GM23338 (cell line): ENCODE results near the gene KIAA1217. TPM values are rescaled to one million over a fixed set of nuclear protein-coding genes. Genes with fewer than 3 reads are reported as not detected.

Experiments used
- ATAC-seq: fragments of 200-7000 bp; cut with Tn5 transposase; 3 replicates; pipeline ENCODE4 v1.9.1; 2020
- DNase-seq: peaks from one replicate; pipeline ENCODE4 v3.0.0-alpha.2; 2015; ENCODE audit warnings: low spot score
- H2AFZ ChIP-seq: fragments of 200-600 bp; sonication (generic); 2 replicates; pipeline ENCODE4 v1.8.0; 2016; ENCODE audit warnings: antibody characterized with exemption, mild to moderate bottlenecking, moderate library complexity
- H3F3A ChIP-seq: fragments of 200-600 bp; sonication (generic); replicated peaks from 2 replicates; pipeline ENCODE4 v1.8.0; 2017; ENCODE audit warnings: antibody characterized with exemption, mixed run types, low read depth
- H3K27ac ChIP-seq: fragments of 200-600 bp; sonication (generic); 2 replicates; pipeline ENCODE4 v1.6.1; 2016; ENCODE audit warnings: low read depth
- H3K27me3 ChIP-seq: fragments of 200-600 bp; sonication (generic); 2 replicates; pipeline ENCODE4 v1.8.0; 2016; ENCODE audit warnings: mild to moderate bottlenecking, mixed run types, moderate library complexity; ENCODE audit not compliant: insufficient read depth
- H3K36me3 ChIP-seq: fragments of 200-600 bp; sonication (generic); 2 replicates; pipeline ENCODE4 v1.8.0; 2016; ENCODE audit warnings: mild to moderate bottlenecking; ENCODE audit not compliant: insufficient read depth
- H3K4me1 ChIP-seq: fragments of 200-600 bp; sonication (generic); 2 replicates; pipeline ENCODE4 v1.8.0; 2016; ENCODE audit warnings: mild to moderate bottlenecking, moderate library complexity; ENCODE audit not compliant: insufficient read depth
- H3K4me2 ChIP-seq: fragments of 200-600 bp; sonication (generic); 2 replicates; pipeline ENCODE4 v1.7.1; 2017; ENCODE audit warnings: mixed run types
- H3K4me3 ChIP-seq: fragments of 200-600 bp; sonication (generic); 2 replicates; pipeline ENCODE4 v1.6.1; 2016; ENCODE audit warnings: mixed run types
- H3K79me2 ChIP-seq: fragments of 200-600 bp; sonication (generic); replicated peaks from 2 replicates; pipeline ENCODE4 v1.8.0; 2017; ENCODE audit warnings: mild to moderate bottlenecking; ENCODE audit not compliant: insufficient read depth
- H3K9me2 ChIP-seq: fragments of 200-600 bp; sonication (generic); 2 replicates; pipeline ENCODE4 v1.8.0; 2017; ENCODE audit not compliant: insufficient read depth
- H4K20me1 ChIP-seq: fragments of 200-600 bp; sonication (generic); replicated peaks from 2 replicates; pipeline ENCODE4 v1.8.0; 2017; ENCODE audit warnings: mild to moderate bottlenecking; ENCODE audit not compliant: insufficient read depth
- H3K27ac Mint-ChIP-seq: 2 replicates; pipeline ENCODE4 v1.8.0; 2020; ENCODE audit warnings: inconsistent platforms, mild to moderate bottlenecking, moderate library complexity, mixed read lengths
- H3K27me3 Mint-ChIP-seq: 3 replicates; pipeline ENCODE4 v1.8.0; 2022; ENCODE audit warnings: low read depth, mild to moderate bottlenecking, moderate library complexity, mixed read lengths, inconsistent platforms; ENCODE audit not compliant: insufficient read depth, poor library complexity
- H3K36me3 Mint-ChIP-seq: 3 replicates; pipeline ENCODE4 v1.8.0; 2021; ENCODE audit warnings: low read depth, mild to moderate bottlenecking, inconsistent platforms, moderate library complexity, mixed read lengths
- H3K4me1 Mint-ChIP-seq: 3 replicates; pipeline ENCODE4 v1.8.0; 2020; ENCODE audit warnings: mild to moderate bottlenecking, inconsistent platforms, mixed read lengths
- H3K4me3 Mint-ChIP-seq: 3 replicates; pipeline ENCODE4 v1.8.0; 2021; ENCODE audit warnings: moderate library complexity, mild to moderate bottlenecking, inconsistent platforms, mixed read lengths
- H3K9me3 Mint-ChIP-seq: 3 replicates; pipeline ENCODE4 v1.8.0; 2020; ENCODE audit warnings: moderate library complexity, mild to moderate bottlenecking, inconsistent platforms, mixed read lengths
- CREB1 ChIP-seq: fragments of 250-450 bp; sonication (Bioruptor Pico); IDR thresholded peaks from 2 replicates; pipeline ENCODE4 v1.5.0; 2020; ENCODE audit warnings: low read depth, mild to moderate bottlenecking, moderate library complexity
- EZH2 ChIP-seq: fragments of 200-600 bp; sonication (generic); IDR thresholded peaks from one replicate; pipeline ENCODE4 v1.8.0; 2017; ENCODE audit warnings: antibody characterized with exemption, mild to moderate bottlenecking, low read depth; ENCODE audit not compliant: unreplicated experiment
- EZH2phosphoT487 ChIP-seq: fragments of 200-600 bp; sonication (generic); IDR thresholded peaks from one replicate; pipeline ENCODE4 v1.8.1; 2018; ENCODE audit warnings: antibody characterized with exemption; ENCODE audit not compliant: unreplicated experiment
- JUNB ChIP-seq: IDR thresholded peaks from one replicate; pipeline ENCODE4 v1.6.1; 2016; ENCODE audit warnings: antibody characterized with exemption; ENCODE audit not compliant: unreplicated experiment
- NANOG ChIP-seq: IDR thresholded peaks from 2 replicates; pipeline ENCODE4 v1.6.1; 2016; ENCODE audit warnings: antibody characterized with exemption, borderline replicate concordance
- POLR2AphosphoS5 ChIP-seq: IDR thresholded peaks from 2 replicates; pipeline ENCODE4 v1.6.1; 2016; ENCODE audit warnings: antibody characterized with exemption, low read depth
- ZNF114 ChIP-seq: fragments of 250-450 bp; sonication (Bioruptor Pico); IDR thresholded peaks from 2 replicates; pipeline ENCODE4 v1.5.0; 2020; ENCODE audit warnings: mild to moderate bottlenecking, moderate library complexity
- ZNF331 ChIP-seq: fragments of 250-450 bp; sonication (Bioruptor Pico); IDR thresholded peaks from 2 replicates; pipeline ENCODE4 v1.5.0; 2020; ENCODE audit warnings: low read depth, mild to moderate bottlenecking, moderate library complexity
- polyA plus RNA-seq: library from polyadenylated mRNA; unstranded; fragments of >200 nt; fragmentation: Nextera tagmentation; extraction: Ambion mirVana; gene quantifications from 2 replicates; pipeline ENCODE4 v1.2.1, GENCODE V29; 2016
- total RNA-seq: library from RNA; depleted of rRNA; stranded (reverse); fragments of >200 nt; shearing (Covaris generic); gene quantifications from 2 replicates; pipeline ENCODE4 v1.2.3, GENCODE V29; 2014
- TF ChIP-seq, protein P1 (sequence below): IDR thresholded peaks from 2 replicates; pipeline ENCODE4 v1.6.1; 2016; ENCODE audit warnings: antibody characterized with exemption
- TF ChIP-seq, protein P2 (sequence below), 2 experiments: fragments of 200-600 bp in 1 of 2; sonication (generic) in 1 of 2; conservative IDR thresholded peaks; 2 replicates each; pipeline versions ENCODE4 v1.5.1 to v1.6.1; 2016 to 2017; ENCODE audit warnings: antibody characterized with exemption in 2 of 2, low read depth in 2 of 2, mild to moderate bottlenecking in 2 of 2, moderate library complexity in 1 of 2
- TF ChIP-seq, protein P3 (sequence below): IDR thresholded peaks from one replicate; pipeline ENCODE4 v1.6.1; 2018; ENCODE audit warnings: antibody characterized with exemption; ENCODE audit not compliant: unreplicated experiment

The KIAA1217 gene
- total and polyA plus RNA-seq, 2 experiments from 2014 or later, result 6.4 to 9.1 TPM

DNA sequence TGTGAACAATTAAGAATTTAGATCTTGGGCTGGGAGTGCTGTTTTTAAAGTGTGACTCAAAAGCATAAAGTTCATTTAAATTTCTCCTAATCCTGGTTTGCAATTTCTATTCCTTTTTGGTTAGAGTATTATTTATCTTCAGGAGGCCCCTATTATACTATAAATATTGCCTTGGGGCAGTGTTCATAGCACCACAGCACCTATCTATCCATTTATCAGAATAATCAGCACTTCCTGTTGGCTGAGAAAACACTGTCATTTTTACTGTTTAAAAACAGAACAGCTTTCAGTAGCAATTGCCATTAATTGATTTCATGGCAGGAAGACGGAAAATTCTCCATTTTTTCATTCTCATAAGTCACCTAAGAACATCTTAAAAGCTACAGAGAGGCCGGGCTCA is 111.4 kb downstream of the KIAA1217 start:
- H3K9me2 ChIP-seq, result no peaks in the 10 kb centered on the region
- DNase-seq (no peak), ATAC-seq (no peak)
- H3K4me1 ChIP-seq, result peaks cover 3% of the 10 kb centered on the region; the same call in 1 of the 2 replicates
- Mint-ChIP-seq H3K9me3 (no peaks in the 10 kb centered on the region), H3K27ac (no peak overlapping the region), H3K27me3 (peaks cover 4% of the 10 kb centered on the region), H3K4me1 (peaks cover 4% of the 10 kb centered on the region), H3K4me3 (no peak overlapping the region), H3K36me3 (no peaks in the 10 kb centered on the region; the same call in 2 of the 3 replicates)
- no peaks in the 10 kb centered on the region for H3K27me3 ChIP-seq
- H3K36me3 ChIP-seq, result no peaks in the 10 kb centered on the region
- H3K79me2 ChIP-seq, result no peaks in the 10 kb centered on the region
- no peak overlapping the region for H3K4me2 ChIP-seq
- no peaks in the 10 kb centered on the region for H3F3A ChIP-seq
- H2AFZ ChIP-seq, result no peak overlapping the region
- TF ChIP-seq EZH2phosphoT487 (no peak), ZNF331 (CRISPR knock-in tag) (no peak), POLR2AphosphoS5 (no peak), JUNB (no peak)
- no peak overlapping the region for H3K27ac ChIP-seq
- H4K20me1 ChIP-seq, result no peaks in the 10 kb centered on the region
- H3K4me3 ChIP-seq, result no peak overlapping the region

DNA sequence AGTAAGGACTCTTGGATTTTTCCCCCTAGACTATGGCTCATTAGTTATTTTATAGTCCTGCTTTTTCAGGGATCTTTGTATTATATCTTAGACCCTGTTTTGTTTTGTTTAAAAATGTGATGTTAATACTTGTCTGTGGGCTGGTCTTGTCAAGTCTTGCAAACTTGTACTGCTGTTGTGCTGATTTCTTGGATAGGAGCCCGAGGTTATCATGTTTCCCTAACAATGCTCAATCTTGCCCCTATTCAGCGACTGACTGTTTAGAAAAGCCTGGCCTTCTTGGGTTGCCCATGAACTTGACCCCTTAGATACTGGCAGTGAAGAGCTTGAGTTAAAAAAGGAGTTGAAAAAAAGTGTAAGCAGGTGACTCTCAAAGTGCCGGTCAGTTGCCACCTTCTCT is 115.7 kb downstream of the KIAA1217 start:
- H3K27ac ChIP-seq, result no peak overlapping the region
- 0 out of 2 replicates have a peak, but pooled peaks cover 3% of the 10 kb centered on the region for H3K4me1 ChIP-seq
- ATAC-seq, result no peak
- no peak overlapping the region for H3K4me3 ChIP-seq
- Mint-ChIP-seq H3K36me3 (peaks cover 11% of the 10 kb centered on the region; the same call in 2 of the 3 replicates), H3K4me1 (peaks cover 4% of the 10 kb centered on the region), H3K27ac (no peak overlapping the region), H3K27me3 (peaks cover 2% of the 10 kb centered on the region), H3K4me3 (no peak overlapping the region), H3K9me3 (peaks cover 9% of the 10 kb centered on the region; the same call in 1 of the 3 replicates)
- H3K4me2 ChIP-seq, result no peak overlapping the region
- no peak overlapping the region for H2AFZ ChIP-seq
- H4K20me1 ChIP-seq, result no peaks in the 10 kb centered on the region
- H3F3A ChIP-seq, result no peaks in the 10 kb centered on the region
- no peaks in the 10 kb centered on the region for H3K36me3 ChIP-seq
- no peak for DNase-seq
- no peaks in the 10 kb centered on the region for H3K79me2 ChIP-seq
- H3K9me2 ChIP-seq, result no peaks in the 10 kb centered on the region
- H3K27me3 ChIP-seq, result no peaks in the 10 kb centered on the region
- TF ChIP-seq, protein P1, sequence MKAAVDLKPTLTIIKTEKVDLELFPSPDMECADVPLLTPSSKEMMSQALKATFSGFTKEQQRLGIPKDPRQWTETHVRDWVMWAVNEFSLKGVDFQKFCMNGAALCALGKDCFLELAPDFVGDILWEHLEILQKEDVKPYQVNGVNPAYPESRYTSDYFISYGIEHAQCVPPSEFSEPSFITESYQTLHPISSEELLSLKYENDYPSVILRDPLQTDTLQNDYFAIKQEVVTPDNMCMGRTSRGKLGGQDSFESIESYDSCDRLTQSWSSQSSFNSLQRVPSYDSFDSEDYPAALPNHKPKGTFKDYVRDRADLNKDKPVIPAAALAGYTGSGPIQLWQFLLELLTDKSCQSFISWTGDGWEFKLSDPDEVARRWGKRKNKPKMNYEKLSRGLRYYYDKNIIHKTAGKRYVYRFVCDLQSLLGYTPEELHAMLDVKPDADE, result no peak
- no peak for TF ChIP-seq EZH2phosphoT487
- no peak for TF ChIP-seq CREB1 (CRISPR knock-in tag)

DNA sequence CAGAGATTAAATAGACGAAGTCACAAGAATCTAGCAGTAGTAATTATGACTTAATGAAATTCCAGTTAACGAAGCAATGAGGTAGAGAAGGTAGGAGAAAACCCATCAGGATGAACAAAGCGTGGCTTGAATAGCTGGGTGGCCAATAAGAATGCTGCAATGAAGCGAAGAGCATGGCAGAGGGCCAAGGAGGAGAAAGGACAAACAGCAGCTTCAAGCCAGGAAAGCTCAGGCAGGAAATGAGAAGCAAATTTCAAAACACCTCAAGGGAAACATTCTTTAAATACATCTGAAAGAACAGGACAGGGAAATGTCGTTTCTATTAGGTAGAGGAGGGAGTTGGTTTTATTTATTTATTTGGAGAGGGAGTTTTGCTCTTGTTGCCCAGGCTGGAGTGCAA is 122.5 kb downstream of the KIAA1217 start:
- no peaks in the 10 kb centered on the region for H3K4me1 ChIP-seq
- H3K9me2 ChIP-seq, result no peaks in the 10 kb centered on the region
- H3K4me3 Mint-ChIP-seq, result no peak overlapping the region
- no peaks in the 10 kb centered on the region for H4K20me1 ChIP-seq
- H3K79me2 ChIP-seq, result no peaks in the 10 kb centered on the region
- H3F3A ChIP-seq, result no peaks in the 10 kb centered on the region
- H3K9me3 Mint-ChIP-seq, result peaks cover 9% of the 10 kb centered on the region; the same call in 1 of the 3 replicates
- H3K4me3 ChIP-seq, result no peak overlapping the region
- H2AFZ ChIP-seq, result no peak overlapping the region
- H3K27ac ChIP-seq, result no peak overlapping the region
- no peak overlapping the region for H3K4me2 ChIP-seq
- H3K27me3 Mint-ChIP-seq, result no peaks in the 10 kb centered on the region
- DNase-seq (peak; percentile 47), ATAC-seq (no peak)
- H3K36me3 Mint-ChIP-seq, result peaks cover 11% of the 10 kb centered on the region; the same call in 2 of the 3 replicates
- no peaks in the 10 kb centered on the region for H3K36me3 ChIP-seq
- no peaks in the 10 kb centered on the region for H3K27me3 ChIP-seq
- no peak overlapping the region for H3K27ac Mint-ChIP-seq
- peaks cover 5% of the 10 kb centered on the region for H3K4me1 Mint-ChIP-seq
- TF ChIP-seq EZH2 (no peak), POLR2AphosphoS5 (no peak), ZNF331 (CRISPR knock-in tag) (no peak), NANOG (no peak), ZNF114 (CRISPR knock-in tag) (no peak), CREB1 (CRISPR knock-in tag) (no peak)
- TF ChIP-seq, protein P2, sequence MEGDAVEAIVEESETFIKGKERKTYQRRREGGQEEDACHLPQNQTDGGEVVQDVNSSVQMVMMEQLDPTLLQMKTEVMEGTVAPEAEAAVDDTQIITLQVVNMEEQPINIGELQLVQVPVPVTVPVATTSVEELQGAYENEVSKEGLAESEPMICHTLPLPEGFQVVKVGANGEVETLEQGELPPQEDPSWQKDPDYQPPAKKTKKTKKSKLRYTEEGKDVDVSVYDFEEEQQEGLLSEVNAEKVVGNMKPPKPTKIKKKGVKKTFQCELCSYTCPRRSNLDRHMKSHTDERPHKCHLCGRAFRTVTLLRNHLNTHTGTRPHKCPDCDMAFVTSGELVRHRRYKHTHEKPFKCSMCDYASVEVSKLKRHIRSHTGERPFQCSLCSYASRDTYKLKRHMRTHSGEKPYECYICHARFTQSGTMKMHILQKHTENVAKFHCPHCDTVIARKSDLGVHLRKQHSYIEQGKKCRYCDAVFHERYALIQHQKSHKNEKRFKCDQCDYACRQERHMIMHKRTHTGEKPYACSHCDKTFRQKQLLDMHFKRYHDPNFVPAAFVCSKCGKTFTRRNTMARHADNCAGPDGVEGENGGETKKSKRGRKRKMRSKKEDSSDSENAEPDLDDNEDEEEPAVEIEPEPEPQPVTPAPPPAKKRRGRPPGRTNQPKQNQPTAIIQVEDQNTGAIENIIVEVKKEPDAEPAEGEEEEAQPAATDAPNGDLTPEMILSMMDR (conservative IDR thresholded peaks at IDR 0.05; ENCODE audit: low read depth in 2 of 2), result no peak
- TF ChIP-seq, protein P3, sequence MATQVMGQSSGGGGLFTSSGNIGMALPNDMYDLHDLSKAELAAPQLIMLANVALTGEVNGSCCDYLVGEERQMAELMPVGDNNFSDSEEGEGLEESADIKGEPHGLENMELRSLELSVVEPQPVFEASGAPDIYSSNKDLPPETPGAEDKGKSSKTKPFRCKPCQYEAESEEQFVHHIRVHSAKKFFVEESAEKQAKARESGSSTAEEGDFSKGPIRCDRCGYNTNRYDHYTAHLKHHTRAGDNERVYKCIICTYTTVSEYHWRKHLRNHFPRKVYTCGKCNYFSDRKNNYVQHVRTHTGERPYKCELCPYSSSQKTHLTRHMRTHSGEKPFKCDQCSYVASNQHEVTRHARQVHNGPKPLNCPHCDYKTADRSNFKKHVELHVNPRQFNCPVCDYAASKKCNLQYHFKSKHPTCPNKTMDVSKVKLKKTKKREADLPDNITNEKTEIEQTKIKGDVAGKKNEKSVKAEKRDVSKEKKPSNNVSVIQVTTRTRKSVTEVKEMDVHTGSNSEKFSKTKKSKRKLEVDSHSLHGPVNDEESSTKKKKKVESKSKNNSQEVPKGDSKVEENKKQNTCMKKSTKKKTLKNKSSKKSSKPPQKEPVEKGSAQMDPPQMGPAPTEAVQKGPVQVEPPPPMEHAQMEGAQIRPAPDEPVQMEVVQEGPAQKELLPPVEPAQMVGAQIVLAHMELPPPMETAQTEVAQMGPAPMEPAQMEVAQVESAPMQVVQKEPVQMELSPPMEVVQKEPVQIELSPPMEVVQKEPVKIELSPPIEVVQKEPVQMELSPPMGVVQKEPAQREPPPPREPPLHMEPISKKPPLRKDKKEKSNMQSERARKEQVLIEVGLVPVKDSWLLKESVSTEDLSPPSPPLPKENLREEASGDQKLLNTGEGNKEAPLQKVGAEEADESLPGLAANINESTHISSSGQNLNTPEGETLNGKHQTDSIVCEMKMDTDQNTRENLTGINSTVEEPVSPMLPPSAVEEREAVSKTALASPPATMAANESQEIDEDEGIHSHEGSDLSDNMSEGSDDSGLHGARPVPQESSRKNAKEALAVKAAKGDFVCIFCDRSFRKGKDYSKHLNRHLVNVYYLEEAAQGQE, result no peak
